Activated gamma-delta T cell treated with anti-CD3 and anti-CD28 coated beads, Interleukin-2, amount 50 U/mL, for 16 hours (primary cell): Measurements from ENCODE around the gene MYL1.

Experiments
- DNase-seq: peaks from one replicate; pipeline ENCODE4 v3.0.0-alpha.2; 2020; ENCODE audit warnings: low read depth

Gene MYL1

DNA sequence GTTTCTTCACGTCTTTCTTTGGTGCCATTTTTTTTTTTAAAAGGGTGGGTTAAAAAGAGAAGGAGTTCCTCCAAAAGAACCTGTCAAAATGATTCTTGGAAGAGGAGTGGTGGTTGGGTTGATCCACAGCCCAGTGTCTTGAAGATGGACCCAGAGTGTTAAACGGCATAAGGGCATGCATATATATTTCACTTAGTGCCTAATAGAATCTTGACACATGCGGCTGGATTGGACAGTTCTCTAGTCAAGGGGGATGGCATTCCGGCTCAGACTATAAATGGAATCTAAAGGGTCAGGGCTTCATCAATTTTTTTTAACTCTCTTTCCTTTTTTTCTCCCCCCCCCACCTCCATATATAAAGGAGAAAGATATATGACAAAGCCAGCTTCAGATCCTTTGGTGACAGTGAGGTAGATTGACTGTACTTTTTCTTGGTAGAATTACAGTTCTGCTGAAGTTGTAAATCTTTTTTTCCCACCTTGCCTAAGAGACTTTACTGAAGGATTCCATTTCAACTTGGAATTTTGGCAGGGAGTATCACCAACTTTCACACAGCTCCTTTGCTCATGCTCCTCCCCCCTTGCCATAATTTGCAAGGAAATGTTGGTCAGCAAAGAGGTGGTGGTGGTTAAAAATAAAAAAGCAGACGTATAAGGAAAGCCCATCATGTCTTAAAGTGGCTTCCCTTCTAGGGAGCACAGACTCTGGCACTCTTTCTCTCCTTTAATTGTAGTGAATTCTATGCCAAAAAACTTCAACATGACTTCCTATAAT is at the start of gene MYL1:
MYL1 (minus strand) TSS at position 160 of the 774 bp plus-strand sequence; CDS start at position 28, 132 bp downstream.
- no peak for DNase-seq

GRCh38 chr2:210363876-210364275 is 48.9 kb upstream of the MYL1 start:
- DNase-seq: no peak

GRCh38 chr2:210363261-210363660 is 48.3 kb upstream of the MYL1 start:
- DNase-seq: no peak

- DNase-seq: no peak
Measured at GRCh38 chr2:210360412-210360811, 45.4 kb upstream of the MYL1 start.

DNA sequence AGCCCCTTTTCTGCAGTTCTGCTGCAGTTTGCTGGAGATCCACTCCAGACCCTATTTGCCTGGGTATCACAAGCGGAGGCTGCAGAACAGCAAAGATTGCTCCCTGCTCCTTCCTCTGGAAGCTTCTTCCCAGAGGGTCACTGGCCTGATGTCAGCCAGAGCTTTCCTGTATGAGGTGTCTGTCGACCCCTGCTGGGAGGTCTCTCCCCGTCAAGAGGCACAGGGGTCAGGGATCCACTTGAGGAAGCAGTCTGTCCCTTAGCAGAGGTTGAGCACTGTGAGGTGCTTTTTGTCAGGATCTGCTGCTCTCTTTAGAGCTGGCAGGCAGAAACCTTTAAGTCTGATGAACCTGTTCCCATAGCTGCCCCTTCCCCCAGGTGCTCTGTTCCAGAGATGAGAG is 42.0 kb upstream of the MYL1 start:
- no peak for DNase-seq

DNA sequence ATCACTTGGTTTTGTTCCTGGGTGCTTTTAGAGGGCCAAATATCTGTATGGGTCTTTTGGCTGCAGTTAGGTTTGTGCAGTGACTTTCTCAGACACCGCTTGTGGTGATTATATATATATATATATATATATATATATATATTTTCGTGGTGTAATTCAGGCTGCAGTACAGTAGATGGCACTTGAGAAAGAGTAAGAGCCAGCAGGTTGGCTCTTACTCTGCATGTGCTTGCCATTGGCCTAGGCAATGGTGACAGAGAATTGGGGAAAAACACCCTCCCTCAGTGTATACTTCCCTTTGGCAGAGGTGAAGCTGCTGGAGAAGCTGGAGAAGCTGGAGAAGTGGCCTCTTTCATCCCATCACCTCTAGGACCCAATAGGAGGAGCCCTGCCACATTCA is 22.2 kb upstream of the MYL1 start:
- no peak for DNase-seq

DNA sequence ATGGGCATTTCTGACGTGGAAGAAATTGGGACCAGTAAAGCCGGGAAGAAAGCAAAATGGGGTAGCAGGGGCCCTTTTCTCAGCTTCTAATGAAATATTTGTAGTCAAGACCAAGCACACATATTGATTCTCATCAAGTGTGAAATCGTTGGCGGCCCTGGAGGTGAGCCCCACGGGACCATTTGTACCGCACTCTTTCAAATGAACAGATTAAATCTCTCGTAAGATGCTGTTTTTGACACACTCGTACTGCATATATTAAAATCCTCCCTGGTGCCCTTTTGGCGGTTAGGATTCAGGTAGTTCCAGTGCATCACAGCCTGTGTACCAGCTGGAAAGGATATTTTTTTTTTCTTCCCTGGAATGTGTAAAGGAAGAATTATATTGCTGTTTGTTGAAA is 9.9 kb upstream of the MYL1 start:
- no peak for DNase-seq

GRCh38 chr2:210324458-210324857 is 9.5 kb upstream of the MYL1 start:
- no peak for DNase-seq

- DNase-seq: no peak
Measured at GRCh38 chr2:210323003-210323402, 8.0 kb upstream of the MYL1 start.

GRCh38 chr2:210318891-210319290 is 3.9 kb upstream of the MYL1 start:
- no peak for DNase-seq

- DNase-seq: no peak
Measured at GRCh38 chr2:210318486-210318885, 3.5 kb upstream of the MYL1 start.

DNA sequence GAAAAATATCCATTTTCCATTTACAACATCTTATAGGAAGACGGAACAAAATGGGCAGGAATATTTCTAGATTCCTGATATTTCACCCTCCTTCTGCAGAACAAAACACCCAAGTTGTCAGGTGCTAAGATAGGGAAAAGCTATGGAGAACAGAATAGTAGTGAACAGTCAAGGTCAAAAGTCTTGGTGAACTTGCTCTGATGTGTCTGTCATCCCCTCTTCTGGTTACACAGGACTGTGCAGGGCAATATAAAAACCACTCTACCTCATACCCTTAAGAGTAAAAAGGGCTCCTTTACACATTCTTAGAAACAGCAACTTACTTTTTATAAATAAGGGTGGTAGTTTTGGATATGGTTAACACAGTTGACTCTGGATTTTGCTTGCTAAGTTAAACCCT is 4.4 kb downstream of the MYL1 start:
- no peak for DNase-seq

- DNase-seq: no peak
Measured at GRCh38 chr2:210309548-210310233, 5.3 kb downstream of the MYL1 start.

GRCh38 chr2:210303498-210303897 is 11.5 kb downstream of the MYL1 start:
- no peak for DNase-seq

- no peak for DNase-seq
Measured at GRCh38 chr2:210302326-210302725, 12.6 kb downstream of the MYL1 start.

GRCh38 chr2:210299866-210300373 is 15.1 kb downstream of the MYL1 start:
- DNase-seq: no peak

GRCh38 chr2:210288408-210288807 is 26.6 kb downstream of the MYL1 start:
- no peak for DNase-seq

DNA sequence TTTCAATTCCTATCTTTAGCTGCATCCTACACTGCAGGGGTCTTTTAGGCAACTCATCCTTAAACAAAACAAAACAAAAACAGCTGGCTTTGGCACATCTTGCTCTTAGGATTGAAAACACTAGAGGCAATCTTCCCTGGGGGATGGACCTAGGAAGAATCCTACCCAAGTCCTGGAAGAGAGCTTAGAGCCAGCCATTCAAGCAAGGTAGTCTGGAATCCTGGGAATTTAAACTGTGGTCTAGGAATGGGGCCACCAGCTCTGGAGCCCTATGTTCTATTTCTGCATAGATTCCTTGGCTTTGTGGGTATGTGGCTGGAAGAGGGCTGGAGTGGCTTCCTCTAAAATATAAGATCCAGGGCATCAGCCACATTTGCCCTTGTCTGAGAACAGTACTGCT is 27.7 kb downstream of the MYL1 start:
- DNase-seq: no peak

DNA sequence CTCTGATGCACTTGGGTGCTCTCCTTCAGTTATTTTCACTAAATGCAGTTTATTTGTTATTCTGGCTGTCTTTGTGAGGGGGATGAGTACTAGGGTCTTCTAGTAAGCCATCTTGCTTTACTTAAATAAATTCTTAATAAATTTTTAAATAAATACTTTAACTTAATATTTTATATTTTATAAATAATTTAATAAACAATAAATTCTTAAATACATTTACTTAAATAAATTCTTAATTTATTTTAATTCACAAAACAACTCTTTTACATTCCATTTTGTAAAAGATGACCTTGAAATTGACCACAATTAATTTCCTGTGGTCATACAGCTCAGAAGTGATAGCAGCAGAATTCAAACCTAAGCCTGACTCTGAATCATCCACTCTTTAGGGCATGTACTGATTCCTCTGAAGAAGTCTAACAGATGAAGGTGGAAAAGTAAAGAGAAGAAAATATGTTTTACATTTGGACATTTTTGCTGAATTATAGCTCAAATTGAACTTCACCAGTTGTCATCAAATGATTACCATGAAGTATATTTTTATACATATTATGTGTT is 28.8 kb downstream of the MYL1 start:
- no peak for DNase-seq

GRCh38 chr2:210277133-210277532 is 37.8 kb downstream of the MYL1 start:
- DNase-seq: no peak

DNA sequence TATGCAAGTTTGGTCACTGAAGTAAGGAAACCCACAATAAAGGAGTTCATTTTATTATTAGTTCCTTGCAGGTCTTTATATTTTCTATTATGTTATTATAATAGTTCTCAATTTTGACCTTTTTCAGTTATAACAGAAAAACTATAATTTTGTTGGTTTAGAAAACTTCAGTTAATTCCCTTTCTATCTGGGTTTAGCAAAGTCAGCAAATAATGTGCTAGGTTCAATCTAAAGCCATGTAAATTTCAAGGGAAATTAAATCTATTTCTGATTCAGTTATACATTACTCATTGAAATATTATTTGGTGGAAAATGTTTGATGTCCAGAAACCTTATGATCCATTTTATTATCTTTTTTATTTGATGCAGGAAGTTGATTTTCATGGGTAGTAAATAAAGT is 43.7 kb downstream of the MYL1 start:
- no peak for DNase-seq

GRCh38 chr2:210269148-210269547 is 45.8 kb downstream of the MYL1 start:
- DNase-seq: no peak

DNA sequence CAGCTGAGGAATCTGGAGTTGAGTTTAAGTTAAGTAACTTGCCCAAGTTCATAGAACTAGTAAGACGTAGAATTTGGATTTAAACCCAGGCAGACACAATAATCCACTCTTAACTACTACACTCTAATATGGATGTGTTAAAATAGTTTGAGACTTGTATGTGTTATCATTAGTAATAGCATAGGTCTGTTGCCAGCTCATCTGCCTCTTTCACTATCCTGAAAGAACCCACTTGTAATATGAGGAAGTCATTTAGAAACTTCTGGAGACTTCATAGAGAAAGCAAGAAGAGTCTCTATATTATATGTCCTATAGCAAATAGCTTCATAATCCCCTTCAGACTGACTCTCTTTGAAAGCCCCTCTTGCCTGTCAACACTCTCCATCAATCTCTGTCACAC is 46.7 kb downstream of the MYL1 start:
- no peak for DNase-seq
